HG03097 (cell line): ENCODE data around the gene LZTS3.
"Not testable (repeated sequence)": the region's sequence is repeated elsewhere in the genome, so short reads cannot be mapped to it uniquely, and the experiment has no call there.

ENCODE experiments used
- ATAC-seq: cut with Tn5 transposase; IDR thresholded peaks from one replicate; pipeline ENCODE4 v1.9.1; 2021; ENCODE audit not compliant: unreplicated experiment, low FRiP score

The LZTS3 gene

GRCh38 chr20:3168829-3169590 lies 4.3 kb downstream of the LZTS3 start:
- no peak for ATAC-seq

GRCh38 chr20:3168079-3168828 lies 5.1 kb downstream of the LZTS3 start:
- no peak for ATAC-seq

GRCh38 chr20:3167738-3168078 lies 5.6 kb downstream of the LZTS3 start:
- ATAC-seq, result no peak

GRCh38 chr20:3166913-3167342 lies 6.4 kb downstream of the LZTS3 start:
- ATAC-seq, result no peak

- ATAC-seq, result no peak
Observed at GRCh38 chr20:3166338-3166912, 6.9 kb downstream of the LZTS3 start.

GRCh38 chr20:3165473-3166337 lies 7.6 kb downstream of the LZTS3 start:
- no peak for ATAC-seq

- no peak for ATAC-seq
Observed at GRCh38 chr20:3164763-3165410, 8.5 kb downstream of the LZTS3 start.

DNA sequence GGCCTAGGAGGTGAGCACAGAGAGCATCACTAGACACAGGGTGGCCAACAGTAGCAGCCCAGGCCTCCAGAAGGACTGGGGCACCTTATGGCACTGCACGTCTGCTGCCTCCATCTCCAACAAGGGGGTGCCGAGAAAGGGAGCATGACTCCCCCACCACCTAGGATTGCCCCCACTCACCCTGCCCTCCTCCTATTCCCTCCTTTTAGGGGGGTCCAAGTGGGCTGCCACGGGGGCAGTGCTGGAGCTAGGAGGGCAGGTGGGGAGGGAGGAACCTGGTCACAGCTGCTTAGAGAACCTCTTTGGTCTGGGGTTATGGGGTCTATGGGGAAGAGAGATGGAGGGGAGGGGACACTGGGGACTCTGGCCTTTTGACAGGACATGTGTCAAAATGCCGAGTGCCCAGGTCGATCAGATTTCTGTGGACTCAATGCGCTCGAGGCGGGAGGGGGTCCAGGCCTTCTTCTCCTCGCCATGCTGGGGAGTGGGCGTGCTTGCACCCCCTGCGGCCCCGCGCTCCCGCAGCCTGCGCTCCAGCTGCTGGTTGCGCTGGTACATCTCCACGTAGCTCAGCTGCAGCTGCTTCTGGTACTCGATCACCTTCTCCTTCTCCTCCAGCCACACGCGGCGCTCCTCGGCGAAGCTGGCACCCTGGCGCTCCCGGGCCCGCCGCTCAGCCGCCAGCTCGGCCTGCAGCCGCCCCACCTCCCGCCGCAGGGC lies 9.1 kb downstream of the LZTS3 start:
- ATAC-seq, result no peak

DNA sequence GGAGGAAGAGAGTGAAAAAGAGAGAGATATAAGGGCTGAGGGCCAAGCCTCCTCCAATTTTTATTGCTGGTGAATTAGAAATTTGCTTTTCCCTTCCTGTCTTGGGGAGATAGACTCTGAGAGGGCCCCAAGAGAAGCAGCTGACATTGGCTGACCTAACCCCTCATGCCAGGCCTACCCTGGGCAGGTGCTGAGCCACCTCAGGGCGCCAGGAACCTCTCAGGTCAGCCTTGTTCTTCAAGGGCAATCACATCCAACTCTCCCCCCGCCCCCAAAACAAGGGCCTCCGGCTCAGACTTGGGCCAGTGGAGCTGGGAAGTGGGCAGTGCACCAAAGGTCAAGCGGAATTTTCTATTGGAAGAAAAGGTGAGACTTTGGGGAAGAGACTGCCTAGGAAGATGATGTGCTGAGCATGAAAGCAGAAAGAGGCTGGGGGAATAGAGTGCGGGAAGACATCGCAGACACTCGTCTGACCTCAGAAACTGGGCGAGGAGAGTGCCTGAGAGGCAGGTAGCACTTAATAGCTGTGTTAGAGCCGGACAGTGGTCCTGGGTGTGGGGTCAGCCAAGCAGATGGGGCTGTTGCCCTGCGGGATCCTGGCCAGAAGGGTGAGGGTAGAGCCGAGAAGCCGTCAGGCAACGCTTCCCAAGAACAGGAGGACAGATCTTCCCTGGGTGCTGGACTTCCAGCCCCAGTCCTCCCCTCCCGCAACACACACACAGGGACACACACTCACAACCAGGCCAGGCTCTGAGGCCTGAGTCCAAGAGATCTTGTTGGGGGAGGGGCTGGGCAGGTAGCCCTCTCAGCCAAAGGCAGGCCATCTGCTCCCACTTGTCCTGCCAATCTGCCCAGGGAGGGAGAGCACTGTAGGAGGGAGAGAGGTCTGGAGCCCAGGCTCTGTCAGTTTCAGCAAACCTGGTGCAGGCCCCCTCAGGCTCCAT lies 10.0 kb downstream of the LZTS3 start:
- no peak for ATAC-seq

GRCh38 chr20:3162080-3162611 lies 11.2 kb downstream of the LZTS3 start:
- no peak for ATAC-seq

DNA sequence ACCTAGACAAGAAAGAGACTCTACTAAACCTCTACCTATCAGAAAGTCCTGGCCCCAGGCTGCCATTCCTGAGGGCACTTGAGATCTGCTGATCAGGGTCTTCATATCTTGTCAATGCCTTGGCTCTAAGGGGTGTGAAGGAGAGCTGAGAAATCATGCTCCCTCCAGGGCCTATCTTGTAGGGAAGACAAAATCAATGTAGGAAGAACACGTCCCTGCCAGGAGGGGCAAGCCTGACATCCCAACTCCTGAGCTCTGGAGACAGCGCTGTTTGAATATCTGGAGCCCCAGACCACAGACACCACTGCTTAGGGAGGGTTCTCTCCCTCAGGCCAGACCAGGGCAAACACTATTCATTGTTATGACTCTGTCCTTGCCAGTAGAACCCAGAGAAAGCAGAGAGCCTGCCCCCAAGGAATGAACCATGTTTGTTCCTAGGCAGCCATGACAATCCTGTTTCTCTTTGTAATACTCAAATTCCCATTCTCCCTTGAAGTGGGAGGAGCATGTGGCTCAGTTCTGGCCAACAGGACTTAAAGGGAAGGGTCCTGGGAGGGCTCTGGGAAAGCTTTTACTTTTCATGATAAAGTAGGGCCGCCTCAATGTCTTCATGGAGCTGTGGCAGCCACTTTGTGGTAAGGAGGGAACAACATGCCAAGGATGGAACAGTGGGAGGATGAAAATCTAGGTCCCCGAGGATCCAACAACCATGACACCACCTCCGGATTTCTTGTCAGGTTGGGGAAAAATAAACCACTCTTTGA lies 11.9 kb downstream of the LZTS3 start:
- ATAC-seq, result no peak

GRCh38 chr20:3160418-3160817 lies 12.9 kb downstream of the LZTS3 start:
- ATAC-seq, result no peak

DNA sequence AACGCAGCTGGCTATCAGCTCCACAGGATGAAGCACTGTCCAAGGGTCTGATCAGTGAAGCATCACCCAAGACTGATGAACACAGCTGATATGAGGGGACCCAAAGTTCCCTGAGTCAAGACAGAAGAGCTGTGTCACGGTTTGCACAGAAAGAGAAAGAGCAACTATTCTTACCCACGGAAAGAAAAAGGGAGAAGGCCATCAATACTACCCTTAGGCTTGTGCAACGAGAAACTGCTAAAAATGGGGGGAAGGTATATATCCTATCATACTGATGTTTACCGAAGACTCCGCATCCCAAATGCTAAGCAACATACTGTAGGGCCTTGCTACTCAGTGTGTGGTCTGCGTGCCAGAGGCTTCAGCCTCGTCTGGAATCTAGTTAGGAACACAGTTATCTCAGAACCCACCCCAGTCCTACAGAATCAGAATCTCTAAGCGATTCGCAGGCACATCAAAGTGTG lies 14.3 kb downstream of the LZTS3 start:
- ATAC-seq, result no peak

GRCh38 chr20:3157817-3158216 lies 15.5 kb downstream of the LZTS3 start:
- ATAC-seq, result no peak

DNA sequence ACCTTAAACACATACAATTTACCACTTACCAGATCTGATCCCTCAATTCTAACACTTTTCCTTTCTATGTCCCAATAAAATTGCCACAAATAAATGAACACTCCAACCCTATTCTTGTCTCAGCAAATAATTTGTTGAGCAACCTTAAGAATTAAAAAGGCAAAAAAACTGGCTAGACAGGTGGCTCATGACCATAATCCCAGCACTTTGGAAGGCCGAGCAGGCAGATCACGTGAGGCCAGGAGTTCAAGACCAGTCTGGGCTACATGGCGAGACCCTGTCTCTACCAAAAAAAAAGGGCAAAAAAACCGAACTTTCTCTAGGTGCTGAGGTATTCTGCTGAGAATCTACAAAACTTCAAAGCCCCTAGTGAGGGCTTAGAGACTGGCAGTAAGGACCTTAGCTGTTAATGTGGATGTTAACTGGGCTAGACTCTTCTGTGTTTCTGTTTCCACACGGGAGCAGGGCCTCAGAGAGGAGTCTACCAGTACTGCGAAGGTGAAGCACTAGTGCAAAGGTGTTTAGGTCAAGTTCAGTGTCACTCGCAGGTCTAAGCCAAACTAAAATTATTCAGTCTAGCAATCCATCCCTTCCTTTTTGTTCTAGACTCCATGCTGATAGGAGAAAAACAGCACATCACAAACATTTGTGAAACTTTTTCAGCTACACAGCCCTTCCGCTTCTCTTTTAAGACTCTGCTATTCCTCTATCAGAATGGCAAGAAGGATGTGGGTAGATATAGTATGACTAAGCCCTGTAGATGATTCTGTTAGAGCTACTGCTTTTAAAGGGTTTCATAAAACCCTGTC lies 16.3 kb downstream of the LZTS3 start:
- ATAC-seq, result peak; percentile 50

- not testable (repeated sequence) for ATAC-seq
Observed at GRCh38 chr20:3152057-3152644, 21.2 kb downstream of the LZTS3 start.
